GM19452 (cell line): ENCODE measurements around the gene ARHGEF7.

ENCODE experiments used
- ATAC-seq: cut with Tn5 transposase; IDR thresholded peaks from one replicate; pipeline ENCODE4 v1.9.1; 2021; ENCODE audit not compliant: unreplicated experiment

ARHGEF7 gene

GRCh38 chr13:111336666-111337065 is 221.6 kb downstream of the ARHGEF7 start:
- no peak for ATAC-seq

- no peak for ATAC-seq
Observed at GRCh38 chr13:111337206-111337605, 222.1 kb downstream of the ARHGEF7 start.

- no peak for ATAC-seq
Observed at GRCh38 chr13:111337741-111338140, 222.6 kb downstream of the ARHGEF7 start.

- ATAC-seq: no peak
Observed at GRCh38 chr13:111338841-111339240, 223.7 kb downstream of the ARHGEF7 start.

- ATAC-seq: no peak
Observed at GRCh38 chr13:111339366-111340143, 224.4 kb downstream of the ARHGEF7 start.

GRCh38 chr13:111341886-111342285 is 226.8 kb downstream of the ARHGEF7 start:
- no peak for ATAC-seq

- ATAC-seq: no peak
Observed at GRCh38 chr13:111342721-111343120, 227.6 kb downstream of the ARHGEF7 start.

GRCh38 chr13:111343186-111343805 is 228.2 kb downstream of the ARHGEF7 start:
- no peak for ATAC-seq

- no peak for ATAC-seq
Observed at GRCh38 chr13:111344471-111345191, 229.5 kb downstream of the ARHGEF7 start.

GRCh38 chr13:111345682-111346081 is 230.6 kb downstream of the ARHGEF7 start:
- no peak for ATAC-seq

GRCh38 chr13:111346101-111346680 is 231.1 kb downstream of the ARHGEF7 start:
- ATAC-seq: no peak

GRCh38 chr13:111347438-111347837 is 232.3 kb downstream of the ARHGEF7 start:
- ATAC-seq: no peak

GRCh38 chr13:111353508-111353907 is 238.4 kb downstream of the ARHGEF7 start:
- ATAC-seq: no peak

GRCh38 chr13:111354789-111355188 is 239.7 kb downstream of the ARHGEF7 start:
- ATAC-seq: no peak
